GM12801 (cell line): ENCODE measurements around the gene KIDINS220.

ENCODE experiments used
- TF ChIP-seq, protein P1 (sequence below): IDR thresholded peaks from one replicate; pipeline ENCODE4 v1.5.1; 2011; ENCODE audit warnings: control low read depth; ENCODE audit not compliant: insufficient read length; ENCODE audit errors: extremely low read depth

KIDINS220 gene

DNA sequence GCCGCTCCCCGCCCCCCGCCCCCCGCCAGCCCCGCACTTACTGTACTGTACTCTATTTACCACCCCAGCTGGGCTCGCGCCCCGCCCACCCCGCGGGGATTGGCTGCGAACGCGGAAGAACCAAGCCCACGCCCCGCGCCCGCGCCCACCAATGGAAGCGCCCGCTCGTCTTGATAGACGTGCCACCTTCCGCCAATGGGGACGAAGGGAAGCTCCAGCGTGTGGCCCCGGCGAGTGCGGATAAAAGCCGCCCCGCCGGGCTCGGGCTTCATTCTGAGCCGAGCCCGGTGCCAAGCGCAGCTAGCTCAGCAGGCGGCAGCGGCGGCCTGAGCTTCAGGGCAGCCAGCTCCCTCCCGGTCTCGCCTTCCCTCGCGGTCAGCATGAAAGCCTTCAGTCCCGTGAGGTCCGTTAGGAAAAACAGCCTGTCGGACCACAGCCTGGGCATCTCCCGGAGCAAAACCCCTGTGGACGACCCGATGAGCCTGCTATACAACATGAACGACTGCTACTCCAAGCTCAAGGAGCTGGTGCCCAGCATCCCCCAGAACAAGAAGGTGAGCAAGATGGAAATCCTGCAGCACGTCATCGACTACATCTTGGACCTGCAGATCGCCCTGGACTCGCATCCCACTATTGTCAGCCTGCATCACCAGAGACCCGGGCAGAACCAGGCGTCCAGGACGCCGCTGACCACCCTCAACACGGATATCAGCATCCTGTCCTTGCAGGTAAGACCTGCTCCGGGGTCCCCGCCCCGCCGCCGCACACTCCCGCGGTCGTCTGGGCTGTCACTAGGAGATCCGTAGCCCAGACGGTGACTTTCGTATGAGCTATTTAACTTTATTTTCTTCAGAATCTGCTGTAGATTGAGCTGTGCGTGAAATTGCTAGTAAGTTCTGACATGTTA is 155.4 kb downstream of the KIDINS220 start, which contains the start of gene ID2:
Gene ID2, plus strand, starts transcription at position 271 of the 907 bp plus-strand sequence. Its CDS starts 110 bp downstream, at position 381.
- TF ChIP-seq, protein P1, sequence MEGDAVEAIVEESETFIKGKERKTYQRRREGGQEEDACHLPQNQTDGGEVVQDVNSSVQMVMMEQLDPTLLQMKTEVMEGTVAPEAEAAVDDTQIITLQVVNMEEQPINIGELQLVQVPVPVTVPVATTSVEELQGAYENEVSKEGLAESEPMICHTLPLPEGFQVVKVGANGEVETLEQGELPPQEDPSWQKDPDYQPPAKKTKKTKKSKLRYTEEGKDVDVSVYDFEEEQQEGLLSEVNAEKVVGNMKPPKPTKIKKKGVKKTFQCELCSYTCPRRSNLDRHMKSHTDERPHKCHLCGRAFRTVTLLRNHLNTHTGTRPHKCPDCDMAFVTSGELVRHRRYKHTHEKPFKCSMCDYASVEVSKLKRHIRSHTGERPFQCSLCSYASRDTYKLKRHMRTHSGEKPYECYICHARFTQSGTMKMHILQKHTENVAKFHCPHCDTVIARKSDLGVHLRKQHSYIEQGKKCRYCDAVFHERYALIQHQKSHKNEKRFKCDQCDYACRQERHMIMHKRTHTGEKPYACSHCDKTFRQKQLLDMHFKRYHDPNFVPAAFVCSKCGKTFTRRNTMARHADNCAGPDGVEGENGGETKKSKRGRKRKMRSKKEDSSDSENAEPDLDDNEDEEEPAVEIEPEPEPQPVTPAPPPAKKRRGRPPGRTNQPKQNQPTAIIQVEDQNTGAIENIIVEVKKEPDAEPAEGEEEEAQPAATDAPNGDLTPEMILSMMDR = no peak

DNA sequence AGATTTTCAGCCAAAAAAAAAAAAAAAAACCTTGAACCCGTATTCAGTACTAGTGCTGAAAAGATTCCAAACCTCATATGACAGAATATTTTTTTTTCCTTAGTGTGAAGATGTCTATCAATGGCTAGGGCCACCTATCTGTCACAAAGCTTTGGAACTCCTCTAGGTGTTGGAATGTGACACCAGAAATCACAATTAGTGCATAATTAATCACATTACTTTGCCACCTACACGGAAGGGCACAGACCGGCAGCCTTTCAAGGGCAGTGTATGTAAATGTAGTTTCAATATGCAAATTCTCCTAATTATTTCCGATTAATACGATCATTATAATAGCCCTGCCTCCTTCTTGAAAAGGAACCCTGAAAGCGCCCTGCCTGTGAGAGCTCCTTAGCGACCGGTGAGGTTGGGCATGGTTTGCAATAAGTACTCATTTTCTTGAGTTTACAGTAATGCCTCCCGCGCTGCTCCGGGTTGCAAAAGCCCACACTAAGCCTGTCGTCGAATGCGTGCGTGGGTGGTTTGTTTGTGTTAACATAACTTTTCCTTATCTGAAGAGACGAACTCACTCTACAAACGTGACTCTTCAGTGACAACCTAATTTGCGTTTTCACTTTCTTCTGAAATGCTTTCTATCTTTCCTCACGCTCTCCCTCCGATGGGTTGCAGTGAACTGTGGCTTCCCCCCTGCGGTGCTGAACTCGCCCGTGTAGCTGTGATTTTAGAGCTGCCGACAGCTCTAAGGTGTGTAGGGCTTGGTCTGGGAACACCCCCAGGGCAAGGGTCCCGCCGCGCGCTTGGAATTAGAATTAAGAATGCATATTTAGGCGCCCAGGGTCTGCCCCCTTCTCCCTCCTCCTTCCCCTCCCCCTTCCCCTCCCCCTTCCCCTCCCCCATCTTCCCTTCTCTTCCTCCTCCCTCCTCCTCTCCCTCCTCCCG is 156.3 kb downstream of the KIDINS220 start:
- TF ChIP-seq, protein P1 = no peak

DNA sequence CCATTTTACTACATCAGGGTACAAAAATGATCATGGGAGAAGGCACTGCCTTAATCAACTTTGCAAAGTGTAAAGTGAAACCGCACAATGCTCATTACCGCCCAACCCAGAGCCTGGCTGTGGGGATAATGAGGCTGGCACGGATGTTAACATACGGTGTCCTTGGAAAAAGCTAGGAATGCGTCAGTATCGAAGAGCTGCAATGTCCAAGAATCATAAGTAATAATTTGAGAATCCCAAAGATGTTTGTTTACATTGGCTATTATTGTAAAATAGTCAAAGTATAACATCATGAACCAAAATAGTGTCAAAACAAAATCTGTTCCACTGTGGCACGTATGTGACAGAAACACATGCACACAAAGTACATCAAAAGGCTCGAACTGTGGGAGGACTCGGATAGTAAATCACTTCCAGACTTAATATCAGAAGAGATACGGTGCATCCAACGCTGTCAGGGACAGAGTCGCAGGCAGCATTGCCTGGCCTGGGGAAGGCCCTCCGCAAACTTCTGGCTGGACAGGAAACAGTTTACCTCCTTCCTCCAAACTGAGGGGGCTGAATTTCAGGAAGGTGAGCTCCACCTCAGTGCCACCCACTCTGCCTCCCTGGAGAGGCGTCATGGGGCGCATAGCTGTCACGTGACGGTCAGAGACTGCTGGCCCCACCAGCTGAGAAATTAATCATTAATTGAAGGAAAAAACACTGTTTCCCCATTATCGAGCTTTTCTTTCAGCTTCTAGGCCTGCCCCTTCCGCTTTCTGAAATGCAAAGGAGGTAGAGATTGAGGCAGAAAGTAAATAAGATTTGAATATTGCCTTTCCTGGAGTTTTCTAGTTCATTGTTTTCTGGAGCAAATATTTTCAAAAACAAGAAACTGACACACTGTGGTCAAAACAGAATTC is 157.3 kb downstream of the KIDINS220 start:
- TF ChIP-seq, protein P1 = no peak

DNA sequence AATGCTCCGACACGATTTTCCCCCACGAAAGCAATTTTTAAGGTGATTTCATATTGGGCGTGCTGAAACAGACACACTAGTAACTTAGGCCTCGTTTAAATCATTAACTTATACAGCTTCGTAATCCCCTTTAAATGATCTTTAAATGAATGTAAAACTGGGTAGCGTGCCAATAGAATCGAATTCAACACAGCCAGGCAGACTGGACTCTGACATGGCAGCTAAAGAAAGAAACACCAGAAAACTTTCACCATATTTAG is 157.9 kb downstream of the KIDINS220 start:
- TF ChIP-seq, protein P1 = no peak
